ENCODE results near the gene SLC35F5.

GRCh38 chr2:113776949-113777348 is 20.5 kb upstream of the SLC35F5 start:
- TF ChIP-seq POLR2A (IDR thresholded peaks at IDR 0.05) (no peak), CTCF (IDR thresholded peaks at IDR 0.05) (no peak)
